Liver (tissue), 3 donors: ENCODE measurements around the gene UGCG.

Experiments
- FOXA2 ChIP-seq: IDR thresholded peaks from 2 replicates; pipeline ENCODE4 v1.6.1; 2016; ENCODE audit warnings: antibody characterized with exemption
- RAD21 ChIP-seq, 2 donors: IDR thresholded peaks; 2 replicates each; pipeline ENCODE4 v1.6.1; 2016; ENCODE audit warnings: antibody characterized with exemption in 2 of 2, mild to moderate bottlenecking in 2 of 2
- RXRA ChIP-seq, 2 donors: IDR thresholded peaks; 2 replicates each; pipeline ENCODE4 v1.6.1; 2017 to 2018; ENCODE audit warnings: antibody characterized with exemption in 2 of 2, mild to moderate bottlenecking in 1 of 2
- TAF1 ChIP-seq: conservative IDR thresholded peaks from 2 replicates; pipeline ENCODE4 v1.6.1; 2016; ENCODE audit warnings: antibody characterized with exemption, mild to moderate bottlenecking
- TF ChIP-seq, protein P1 (sequence below): fragments of 150-350 bp; IDR thresholded peaks from 2 replicates; pipeline ENCODE4 v1.5.1; 2017; ENCODE audit warnings: improper control_type of control experiment, low read depth, low read length; ENCODE audit not compliant: missing input control
- TF ChIP-seq, protein P2 (sequence below): IDR thresholded peaks from 2 replicates; pipeline ENCODE4 v1.6.1; 2016; ENCODE audit warnings: antibody characterized with exemption
- TF ChIP-seq, protein P3 (sequence below): IDR thresholded peaks from 2 replicates; pipeline ENCODE4 v1.6.1; 2016; ENCODE audit warnings: antibody characterized with exemption
- TF ChIP-seq, protein P4 (sequence below): IDR thresholded peaks from 2 replicates; pipeline ENCODE4 v1.6.1; 2016; ENCODE audit warnings: antibody characterized with exemption, mild to moderate bottlenecking
- donor health status: healthy.
- donor health status: healthy.

DNA sequence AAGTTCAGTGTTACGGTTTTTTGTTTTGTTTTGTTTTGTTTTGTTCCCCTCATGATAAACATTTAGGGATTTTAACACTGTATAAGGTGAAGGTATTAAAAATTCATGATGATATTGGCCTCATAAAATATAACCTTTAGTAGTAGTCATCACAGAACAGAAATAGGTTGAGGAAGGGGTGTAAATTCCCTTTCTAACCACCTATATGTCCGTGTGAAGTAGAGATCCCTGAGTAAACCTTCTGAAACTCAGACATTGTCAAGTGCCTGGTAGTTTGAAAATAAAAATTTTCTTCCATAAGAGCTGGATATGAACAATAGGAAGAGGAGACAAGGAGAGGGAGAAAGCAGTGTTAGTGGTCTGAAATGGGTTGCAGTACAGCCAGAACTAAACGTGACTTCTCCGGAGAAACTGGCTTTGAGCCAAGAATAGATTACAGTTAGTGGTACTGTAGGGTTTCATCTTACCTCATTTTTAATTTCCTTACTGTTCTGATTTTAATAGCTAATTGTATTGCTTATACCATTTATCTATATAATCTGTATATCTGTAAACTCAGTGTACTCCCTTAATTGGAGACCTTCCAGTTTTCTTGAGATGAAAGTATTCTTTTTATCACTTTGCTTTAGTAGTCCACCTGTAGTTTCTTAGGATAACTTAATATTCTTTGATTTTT is 18.3 kb downstream of the UGCG start:
- TF ChIP-seq, protein P1, sequence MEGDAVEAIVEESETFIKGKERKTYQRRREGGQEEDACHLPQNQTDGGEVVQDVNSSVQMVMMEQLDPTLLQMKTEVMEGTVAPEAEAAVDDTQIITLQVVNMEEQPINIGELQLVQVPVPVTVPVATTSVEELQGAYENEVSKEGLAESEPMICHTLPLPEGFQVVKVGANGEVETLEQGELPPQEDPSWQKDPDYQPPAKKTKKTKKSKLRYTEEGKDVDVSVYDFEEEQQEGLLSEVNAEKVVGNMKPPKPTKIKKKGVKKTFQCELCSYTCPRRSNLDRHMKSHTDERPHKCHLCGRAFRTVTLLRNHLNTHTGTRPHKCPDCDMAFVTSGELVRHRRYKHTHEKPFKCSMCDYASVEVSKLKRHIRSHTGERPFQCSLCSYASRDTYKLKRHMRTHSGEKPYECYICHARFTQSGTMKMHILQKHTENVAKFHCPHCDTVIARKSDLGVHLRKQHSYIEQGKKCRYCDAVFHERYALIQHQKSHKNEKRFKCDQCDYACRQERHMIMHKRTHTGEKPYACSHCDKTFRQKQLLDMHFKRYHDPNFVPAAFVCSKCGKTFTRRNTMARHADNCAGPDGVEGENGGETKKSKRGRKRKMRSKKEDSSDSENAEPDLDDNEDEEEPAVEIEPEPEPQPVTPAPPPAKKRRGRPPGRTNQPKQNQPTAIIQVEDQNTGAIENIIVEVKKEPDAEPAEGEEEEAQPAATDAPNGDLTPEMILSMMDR, result no peak
- no peak for TF ChIP-seq FOXA2
- TF ChIP-seq, protein P2, sequence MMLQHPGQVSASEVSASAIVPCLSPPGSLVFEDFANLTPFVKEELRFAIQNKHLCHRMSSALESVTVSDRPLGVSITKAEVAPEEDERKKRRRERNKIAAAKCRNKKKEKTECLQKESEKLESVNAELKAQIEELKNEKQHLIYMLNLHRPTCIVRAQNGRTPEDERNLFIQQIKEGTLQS, result no peak
- TF ChIP-seq RXRA (IDR thresholded peaks at IDR 0.05), result no peak
- no peak for TF ChIP-seq TAF1
- no peak for TF ChIP-seq RAD21 (IDR thresholded peaks at IDR 0.05)
- TF ChIP-seq, protein P3, sequence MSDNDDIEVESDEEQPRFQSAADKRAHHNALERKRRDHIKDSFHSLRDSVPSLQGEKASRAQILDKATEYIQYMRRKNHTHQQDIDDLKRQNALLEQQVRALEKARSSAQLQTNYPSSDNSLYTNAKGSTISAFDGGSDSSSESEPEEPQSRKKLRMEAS, result no peak
- TF ChIP-seq, protein P4, sequence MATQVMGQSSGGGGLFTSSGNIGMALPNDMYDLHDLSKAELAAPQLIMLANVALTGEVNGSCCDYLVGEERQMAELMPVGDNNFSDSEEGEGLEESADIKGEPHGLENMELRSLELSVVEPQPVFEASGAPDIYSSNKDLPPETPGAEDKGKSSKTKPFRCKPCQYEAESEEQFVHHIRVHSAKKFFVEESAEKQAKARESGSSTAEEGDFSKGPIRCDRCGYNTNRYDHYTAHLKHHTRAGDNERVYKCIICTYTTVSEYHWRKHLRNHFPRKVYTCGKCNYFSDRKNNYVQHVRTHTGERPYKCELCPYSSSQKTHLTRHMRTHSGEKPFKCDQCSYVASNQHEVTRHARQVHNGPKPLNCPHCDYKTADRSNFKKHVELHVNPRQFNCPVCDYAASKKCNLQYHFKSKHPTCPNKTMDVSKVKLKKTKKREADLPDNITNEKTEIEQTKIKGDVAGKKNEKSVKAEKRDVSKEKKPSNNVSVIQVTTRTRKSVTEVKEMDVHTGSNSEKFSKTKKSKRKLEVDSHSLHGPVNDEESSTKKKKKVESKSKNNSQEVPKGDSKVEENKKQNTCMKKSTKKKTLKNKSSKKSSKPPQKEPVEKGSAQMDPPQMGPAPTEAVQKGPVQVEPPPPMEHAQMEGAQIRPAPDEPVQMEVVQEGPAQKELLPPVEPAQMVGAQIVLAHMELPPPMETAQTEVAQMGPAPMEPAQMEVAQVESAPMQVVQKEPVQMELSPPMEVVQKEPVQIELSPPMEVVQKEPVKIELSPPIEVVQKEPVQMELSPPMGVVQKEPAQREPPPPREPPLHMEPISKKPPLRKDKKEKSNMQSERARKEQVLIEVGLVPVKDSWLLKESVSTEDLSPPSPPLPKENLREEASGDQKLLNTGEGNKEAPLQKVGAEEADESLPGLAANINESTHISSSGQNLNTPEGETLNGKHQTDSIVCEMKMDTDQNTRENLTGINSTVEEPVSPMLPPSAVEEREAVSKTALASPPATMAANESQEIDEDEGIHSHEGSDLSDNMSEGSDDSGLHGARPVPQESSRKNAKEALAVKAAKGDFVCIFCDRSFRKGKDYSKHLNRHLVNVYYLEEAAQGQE, result no peak
